Measurements from ENCODE around the gene ZNF850.

The ZNF850 gene

GRCh38 chr19:36687214-36688056 lies 85.2 kb downstream of the ZNF850 start, which contains the start of gene ZNF567:
ZNF567 (plus strand) TSS chr19:36687612; CDS start chr19:36694868, 7,256 bp downstream.
- DNase-seq = peak; percentile 90 to 93

- no peak for DNase-seq
Measured at GRCh38 chr19:36686365-36687213, 86.0 kb downstream of the ZNF850 start.

- DNase-seq = no peak
Measured at GRCh38 chr19:36685835-36686234, 86.8 kb downstream of the ZNF850 start.

- DNase-seq = no peak
Measured at GRCh38 chr19:36679455-36679854, 93.2 kb downstream of the ZNF850 start.

- no peak for DNase-seq
Measured at GRCh38 chr19:36674201-36674600, 98.4 kb downstream of the ZNF850 start.

- no peak for DNase-seq
Measured at GRCh38 chr19:36672368-36672767, 100.2 kb downstream of the ZNF850 start.

- no peak for DNase-seq
Measured at GRCh38 chr19:36668646-36669045, 104.0 kb downstream of the ZNF850 start.

- no peak for DNase-seq
Measured at GRCh38 chr19:36665832-36666231, 106.8 kb downstream of the ZNF850 start.

All from hippocampal formation (tissue), 2 donors.